OCI-LY7 (cell line): ENCODE measurements around the gene CDH2. TPM values are rescaled to one million over a fixed set of nuclear protein-coding genes. Genes with fewer than 3 reads are reported as not detected.

ENCODE experiments used
- BruUV-seq: library from RNA; stranded (reverse); fragments of 400-500 nt; replicated peaks from 2 replicates; lab custom pipeline; 2021; lab: Mats Ljungman, UMichigan
- CTCF ChIA-PET: fragments of 300-600 bp; sonication (Branson Sonifier 250); formaldehyde crosslinking; loops from one replicate; lab custom pipeline; 2022; ENCODE audit warnings: antibody characterized with exemption; ENCODE audit not compliant: unreplicated experiment; lab: Charles Lee
- POLR2A ChIA-PET: fragments of 300-600 bp; sonication (Branson Sonifier 250); formaldehyde crosslinking; loops from one replicate; lab custom pipeline; 2022; ENCODE audit warnings: antibody characterized with exemption; lab: Charles Lee
- DNase-seq: peaks from one replicate; pipeline ENCODE4 v3.0.0-alpha.2; 2015; ENCODE audit warnings: low spot score
- H2AFZ ChIP-seq: fragments of 200-600 bp; sonication (generic), shearing (Covaris generic); 2 replicates; pipeline ENCODE4 v1.6.1; 2014; ENCODE audit warnings: mild to moderate bottlenecking, antibody characterized with exemption, low read length, moderate library complexity
- H3K27ac ChIP-seq: fragments of 200-600 bp; sonication (generic); 2 replicates; pipeline ENCODE4 v1.5.1; 2014; ENCODE audit warnings: mixed run types, low read depth, mild to moderate bottlenecking, moderate library complexity, low read length, inconsistent platforms; ENCODE audit not compliant: poor library complexity, severe bottlenecking
- H3K36me3 ChIP-seq: fragments of 200-600 bp; sonication (generic); 2 replicates; pipeline ENCODE4 v1.6.1; 2014; ENCODE audit warnings: mild to moderate bottlenecking, antibody characterized with exemption, low read length, moderate library complexity, mixed read lengths; ENCODE audit not compliant: insufficient read depth
- H3K4me1 ChIP-seq: fragments of 200-600 bp; sonication (generic); 2 replicates; pipeline ENCODE4 v1.5.1; 2014; ENCODE audit warnings: mild to moderate bottlenecking, low read length; ENCODE audit not compliant: insufficient read depth, poor library complexity, severe bottlenecking
- H3K4me2 ChIP-seq: fragments of 200-600 bp; sonication (generic); 2 replicates; pipeline ENCODE4 v1.6.1; 2014; ENCODE audit warnings: mild to moderate bottlenecking, low read length
- H3K4me3 ChIP-seq: fragments of 200-600 bp; sonication (generic); 2 replicates; pipeline ENCODE4 v1.5.1; 2014; ENCODE audit warnings: mild to moderate bottlenecking, low read depth, low read length; ENCODE audit not compliant: poor library complexity, severe bottlenecking
- H3K79me2 ChIP-seq: fragments of 200-600 bp; sonication (generic); 2 replicates; pipeline ENCODE4 v1.6.1; 2016; ENCODE audit warnings: low read depth, mild to moderate bottlenecking, low read length, moderate library complexity, mixed read lengths; ENCODE audit not compliant: insufficient read depth
- H3K9me2 ChIP-seq: fragments of 200-600 bp; sonication (generic); 2 replicates; pipeline ENCODE4 v1.6.1; 2016; ENCODE audit warnings: mild to moderate bottlenecking, low read length, mixed read lengths; ENCODE audit not compliant: insufficient read depth
- H3K9me3 ChIP-seq: fragments of 200-600 bp; sonication (generic); 2 replicates; pipeline ENCODE4 v1.6.1; 2014; ENCODE audit warnings: mild to moderate bottlenecking, mixed run types, low read length, mixed read lengths
- H4K20me1 ChIP-seq: fragments of 200-600 bp; sonication (generic); 2 replicates; pipeline ENCODE4 v1.6.1; 2014; ENCODE audit warnings: mild to moderate bottlenecking, antibody characterized with exemption, low read length, moderate library complexity, mixed read lengths; ENCODE audit not compliant: insufficient read depth
- EZH2phosphoT487 ChIP-seq: fragments of 200-600 bp; sonication (generic); IDR thresholded peaks from 2 replicates; pipeline ENCODE4 v1.6.1; 2018; ENCODE audit warnings: low read depth, borderline replicate concordance, mild to moderate bottlenecking, mixed run types, antibody characterized with exemption, low read length, moderate library complexity, mixed read lengths
- intact Hi-C: fragments of 100-400 bp; cut with micrococcal nuclease; formaldehyde crosslinking; loops from one replicate; pipeline ENCODE4 v1.10.0; 2022; ENCODE audit not compliant: unreplicated experiment
- total RNA-seq, 2 experiments: library from RNA; depleted of rRNA in 1 of 2; stranded (reverse); fragments of >200 nt in 1 of 2; shearing (Covaris generic) in 1 of 2; gene quantifications; 2 replicates each; pipeline ENCODE4 v1.2.3, GENCODE V29; 2014 to 2022
- TF ChIP-seq, protein P1 (sequence below): fragments of 200-600 bp; sonication (generic); conservative IDR thresholded peaks from 2 replicates; pipeline ENCODE4 v1.5.1; 2014; ENCODE audit warnings: mild to moderate bottlenecking, antibody characterized with exemption, low read length, moderate library complexity, mixed read lengths

CDH2 gene
- total RNA-seq, 2 experiments from 2014 or later = not detected

- no peak for DNase-seq
- no peaks in the 10 kb centered on the region for H3K9me3 ChIP-seq
- CTCF ChIA-PET = no interaction called here
- H3K4me1 ChIP-seq = no peaks in the 10 kb centered on the region
- BruUV-seq = no TSS peak
- no peaks in the 10 kb centered on the region for H3K9me2 ChIP-seq
- H3K36me3 ChIP-seq = no peaks in the 10 kb centered on the region
- H3K4me2 ChIP-seq = no peak overlapping the region
- no peaks in the 10 kb centered on the region for H3K79me2 ChIP-seq
- H3K27ac ChIP-seq = no peak overlapping the region
- no peak overlapping the region for H2AFZ ChIP-seq
- TF ChIP-seq EZH2phosphoT487 = no peak
- TF ChIP-seq, protein P1, sequence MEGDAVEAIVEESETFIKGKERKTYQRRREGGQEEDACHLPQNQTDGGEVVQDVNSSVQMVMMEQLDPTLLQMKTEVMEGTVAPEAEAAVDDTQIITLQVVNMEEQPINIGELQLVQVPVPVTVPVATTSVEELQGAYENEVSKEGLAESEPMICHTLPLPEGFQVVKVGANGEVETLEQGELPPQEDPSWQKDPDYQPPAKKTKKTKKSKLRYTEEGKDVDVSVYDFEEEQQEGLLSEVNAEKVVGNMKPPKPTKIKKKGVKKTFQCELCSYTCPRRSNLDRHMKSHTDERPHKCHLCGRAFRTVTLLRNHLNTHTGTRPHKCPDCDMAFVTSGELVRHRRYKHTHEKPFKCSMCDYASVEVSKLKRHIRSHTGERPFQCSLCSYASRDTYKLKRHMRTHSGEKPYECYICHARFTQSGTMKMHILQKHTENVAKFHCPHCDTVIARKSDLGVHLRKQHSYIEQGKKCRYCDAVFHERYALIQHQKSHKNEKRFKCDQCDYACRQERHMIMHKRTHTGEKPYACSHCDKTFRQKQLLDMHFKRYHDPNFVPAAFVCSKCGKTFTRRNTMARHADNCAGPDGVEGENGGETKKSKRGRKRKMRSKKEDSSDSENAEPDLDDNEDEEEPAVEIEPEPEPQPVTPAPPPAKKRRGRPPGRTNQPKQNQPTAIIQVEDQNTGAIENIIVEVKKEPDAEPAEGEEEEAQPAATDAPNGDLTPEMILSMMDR = no peak
- POLR2A ChIA-PET = no interaction called here
- H3K4me3 ChIP-seq = no peak overlapping the region
- intact Hi-C loops = no loop called here
- no peaks in the 10 kb centered on the region for H4K20me1 ChIP-seq
These were observed 18.8 kb downstream of the CDH2 start for GRCh38 chr18:28158083-28158581.

DNA sequence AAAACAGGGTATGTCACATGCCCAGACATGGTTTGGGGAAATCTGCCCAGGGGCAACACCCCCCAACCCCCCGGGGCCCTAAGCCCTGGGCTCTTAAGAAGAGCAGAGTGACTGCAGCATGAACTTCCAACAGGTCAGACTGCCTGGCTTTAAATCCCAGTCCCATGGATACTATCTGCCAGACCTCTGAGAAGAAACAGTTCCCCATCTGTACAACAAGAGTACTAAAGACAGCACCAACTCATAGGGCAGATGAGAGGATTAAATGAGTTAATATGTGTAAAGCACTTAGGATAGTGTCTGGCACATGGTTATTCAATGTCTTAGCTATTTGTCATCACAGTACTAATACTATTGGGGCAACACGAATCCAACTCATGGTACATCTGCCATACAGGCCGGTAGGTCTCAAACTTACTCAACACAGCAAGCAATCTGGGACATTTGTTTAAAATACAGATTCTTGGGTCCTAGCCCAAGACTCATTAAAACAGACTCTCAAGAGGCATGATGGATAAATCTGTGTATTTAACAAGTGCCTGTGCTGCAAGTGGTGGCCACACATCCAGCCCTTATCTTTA is 23.4 kb downstream of the CDH2 start:
- intact Hi-C loops = no loop called here
- H3K4me1 ChIP-seq = no peaks in the 10 kb centered on the region
- no peak for DNase-seq
- H4K20me1 ChIP-seq = no peaks in the 10 kb centered on the region
- no peak overlapping the region for H2AFZ ChIP-seq
- no peaks in the 10 kb centered on the region for H3K9me3 ChIP-seq
- no peaks in the 10 kb centered on the region for H3K79me2 ChIP-seq
- no peaks in the 10 kb centered on the region for H3K9me2 ChIP-seq
- no peak overlapping the region for H3K4me2 ChIP-seq
- no peak for TF ChIP-seq EZH2phosphoT487
- TF ChIP-seq, protein P1 = no peak
- BruUV-seq = no TSS peak
- H3K36me3 ChIP-seq = no peaks in the 10 kb centered on the region
- no peak overlapping the region for H3K27ac ChIP-seq
- ChIA-PET POLR2A (no interaction called here), CTCF (no interaction called here)
- no peak overlapping the region for H3K4me3 ChIP-seq

GRCh38 chr18:28152754-28153153 is 24.2 kb downstream of the CDH2 start:
- Histone ChIP-seq H3K4me3 (no peak overlapping the region), H4K20me1 (no peaks in the 10 kb centered on the region), H3K4me1 (no peaks in the 10 kb centered on the region), H3K4me2 (no peak overlapping the region), H3K27ac (no peak overlapping the region), H3K9me2 (no peaks in the 10 kb centered on the region), H3K9me3 (no peaks in the 10 kb centered on the region), H3K36me3 (no peaks in the 10 kb centered on the region), H2AFZ (no peak overlapping the region), H3K79me2 (no peaks in the 10 kb centered on the region)
- no peak for TF ChIP-seq EZH2phosphoT487
- TF ChIP-seq, protein P1 = no peak
- CTCF ChIA-PET = no interaction called here
- no TSS peak for BruUV-seq
- POLR2A ChIA-PET = no interaction called here
- intact Hi-C loops = no loop called here
- DNase-seq = no peak
